Measurements from ENCODE around the gene ZDBF2.

DNA sequence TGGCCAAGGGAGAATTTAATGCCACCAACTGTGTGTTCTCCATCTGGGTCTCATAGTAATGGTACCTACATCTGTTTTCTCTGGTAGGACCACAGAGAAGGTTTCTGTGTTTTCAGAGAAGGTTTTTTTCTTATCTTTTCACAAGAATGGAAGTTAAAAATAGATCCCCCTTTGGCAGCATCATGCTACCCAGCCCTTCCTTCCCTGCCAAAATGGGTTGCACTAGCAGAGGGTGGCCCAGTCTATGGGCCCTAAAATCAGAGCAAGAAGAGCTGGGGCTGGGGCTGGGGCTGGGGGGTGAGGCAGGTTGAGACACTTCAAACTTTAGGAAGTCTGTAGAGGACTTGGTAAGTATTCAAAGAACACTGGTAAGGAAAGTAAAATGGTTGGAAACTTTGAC is 44.8 kb upstream of the ZDBF2 start:
- no peak for TF ChIP-seq SP1 (IDR thresholded peaks at IDR 0.05)
- no peak for TF ChIP-seq ZNF384 (IDR thresholded peaks at IDR 0.05)
- TF ChIP-seq SUZ12 (IDR thresholded peaks at IDR 0.05), result no peak
- no peak for TF ChIP-seq BHLHE40 (IDR thresholded peaks at IDR 0.05; ENCODE audit: borderline replicate concordance)
- no peak for TF ChIP-seq FOXK2 (IDR thresholded peaks at IDR 0.05)
- TF ChIP-seq L3MBTL2 (conservative IDR thresholded peaks at IDR 0.05), result no peak
- no peak for TF ChIP-seq FOXM1 (IDR thresholded peaks at IDR 0.05; ENCODE audit: borderline replicate concordance)
